HG02759 (cell line): ENCODE results near the gene UNC13A.

Experiments
- ATAC-seq: cut with Tn5 transposase; IDR thresholded peaks from one replicate; pipeline ENCODE4 v1.9.1; 2021; ENCODE audit warnings: mild to moderate bottlenecking, moderate library complexity; ENCODE audit not compliant: unreplicated experiment

UNC13A gene

GRCh38 chr19:17687857-17688784, at the start of gene UNC13A:
Gene UNC13A, minus strand, starts transcription at chr19:17688354. Its CDS starts 155 bp downstream, at chr19:17688199.
- no peak for ATAC-seq

GRCh38 chr19:17737690-17738153, 49.6 kb upstream of the UNC13A start:
- ATAC-seq: no peak

- no peak for ATAC-seq
Observed at GRCh38 chr19:17735410-17735809, 47.3 kb upstream of the UNC13A start.

GRCh38 chr19:17734146-17734545, 46.0 kb upstream of the UNC13A start:
- no peak for ATAC-seq

- ATAC-seq: no peak
Observed at GRCh38 chr19:17733127-17733526, 45.0 kb upstream of the UNC13A start.

- ATAC-seq: no peak
Observed at GRCh38 chr19:17727843-17728242, 39.7 kb upstream of the UNC13A start.

GRCh38 chr19:17726964-17727773, 39.0 kb upstream of the UNC13A start:
- no peak for ATAC-seq

- no peak for ATAC-seq
Observed at GRCh38 chr19:17726136-17726741, 38.1 kb upstream of the UNC13A start.

- ATAC-seq: no peak
Observed at GRCh38 chr19:17725422-17726078, 37.4 kb upstream of the UNC13A start.

- ATAC-seq: no peak
Observed at GRCh38 chr19:17724655-17725054, 36.5 kb upstream of the UNC13A start.

- no peak for ATAC-seq
Observed at GRCh38 chr19:17722655-17723240, 34.6 kb upstream of the UNC13A start.

GRCh38 chr19:17721821-17722220, 33.7 kb upstream of the UNC13A start:
- no peak for ATAC-seq

GRCh38 chr19:17721111-17721628, 33.0 kb upstream of the UNC13A start:
- no peak for ATAC-seq

- no peak for ATAC-seq
Observed at GRCh38 chr19:17720440-17720839, 32.3 kb upstream of the UNC13A start.

- peak; percentile 32 for ATAC-seq
Observed at GRCh38 chr19:17719730-17720400, 31.7 kb upstream of the UNC13A start.

GRCh38 chr19:17718947-17719711, 31.0 kb upstream of the UNC13A start, which contains the start of gene MAP1S:
Gene MAP1S, plus strand, starts transcription at chr19:17719480. Its CDS starts 23 bp downstream, at chr19:17719503.
- peak; percentile 74 for ATAC-seq

- ATAC-seq: no peak
Observed at GRCh38 chr19:17718550-17718946, 30.4 kb upstream of the UNC13A start.

GRCh38 chr19:17716309-17716929, 28.3 kb upstream of the UNC13A start:
- no peak for ATAC-seq
